Esophagus muscularis mucosa (tissue), 4 donors: ENCODE measurements around the gene PRPF38B.

ENCODE experiments used
- CTCF ChIP-seq, 3 experiments: fragments of 200-600 bp in 2 of 3; fragments of 450-650 bp in 1 of 3; sonication (generic) in 2 of 3; IDR thresholded peaks; one replicate each; pipeline ENCODE4 v1.5.1; 2017 to 2019; ENCODE audit warnings: antibody characterized with exemption in 3 of 3, mild to moderate bottlenecking in 2 of 3, moderate library complexity in 1 of 3
- EP300 ChIP-seq: sonication (generic); formaldehyde crosslinking; IDR thresholded peaks from one replicate; pipeline ENCODE4 v1.6.1; 2017; ENCODE audit warnings: antibody characterized with exemption
- POLR2A ChIP-seq: fragments of 450-650 bp; IDR thresholded peaks from one replicate; pipeline ENCODE4 v1.6.1; 2017; ENCODE audit warnings: antibody characterized with exemption, moderate library complexity, mild to moderate bottlenecking, low read depth
- POLR2AphosphoS5 ChIP-seq, 2 donors: sonication (generic); formaldehyde crosslinking; IDR thresholded peaks; one replicate each; pipeline ENCODE4 v1.6.1; 2017; ENCODE audit warnings: antibody characterized with exemption in 2 of 2

GRCh38 chr1:108664481-108664880 lies 27.6 kb upstream of the PRPF38B start:
- no peak for TF ChIP-seq CTCF (IDR thresholded peaks at IDR 0.05)
- no peak for TF ChIP-seq POLR2A
- TF ChIP-seq EP300, result no peak
- TF ChIP-seq POLR2AphosphoS5 (IDR thresholded peaks at IDR 0.05), result no peak
